K562 (cell line): Measurements from ENCODE around the gene CREM. TPM values are rescaled to one million over a fixed set of nuclear protein-coding genes. Genes with fewer than 3 reads are reported as not detected.

ENCODE experiments used
- ATAC-seq: fragments of 200-7000 bp; cut with Tn5 transposase; 3 replicates; pipeline ENCODE4 v1.9.1; 2020; ENCODE audit warnings: moderate library complexity
- BruUV-seq: library from RNA; stranded (reverse); fragments of 400-500 nt; replicated peaks from 2 replicates; lab custom pipeline; 2021; lab: Mats Ljungman, UMichigan
- CTCF ChIA-PET: fragments of 300-600 bp; formaldehyde crosslinking; extraction: SDS; loops from one replicate; lab custom pipeline; 2021; ENCODE audit warnings: low intra/inter-chr PET ratio; lab: Yijun Ruan, JAX
- POLR2A ChIA-PET: fragments of 300-600, 350-650 bp; sonication (Branson Sonifier 250); formaldehyde crosslinking; extraction: SDS; loops from one replicate; lab custom pipeline; 2021; ENCODE audit warnings: antibody characterized with exemption, inconsistent platforms; lab: Yijun Ruan, JAX
- DNase-seq, 4 experiments: peaks; one replicate each; pipeline versions ENCODE4 v3.0.0 to v3.0.0-alpha.2; 2011 to 2018; ENCODE audit warnings: low spot score in 3 of 4, mixed read lengths in 3 of 4; ENCODE audit errors: extremely low read depth in 1 of 4
- FAIRE-seq: peaks from 2 replicates; lab custom pipeline; 2011; peaks lifted over from hg19 to GRCh38; lab: Jason Lieb, UNC
- H2AFZ ChIP-seq: 2 replicates; pipeline ENCODE4 v1.6.0; 2011; ENCODE audit warnings: low read depth, low read length, control low read depth, inconsistent platforms
- H3K27ac ChIP-seq: fragments of 200-600 bp; 3 replicates; pipeline ENCODE4 v1.8.0; 2011; ENCODE audit warnings: low read depth, mild to moderate bottlenecking, control low read depth, inconsistent platforms, low read length, moderate library complexity, mixed read lengths; ENCODE audit errors: extremely low read depth
- H3K27me3 ChIP-seq, 2 experiments: fragments of 300-600 bp in 1 of 2; 2 replicates in 1 of 2; 3 replicates in 1 of 2; pipeline versions ENCODE4 v1.6.0 to v1.8.0; 2011; ENCODE audit warnings: inconsistent platforms in 2 of 2, low read length in 2 of 2, mild to moderate bottlenecking in 1 of 2, mixed read lengths in 1 of 2, moderate library complexity in 1 of 2; ENCODE audit not compliant: control insufficient read depth in 2 of 2, insufficient read depth in 2 of 2
- H3K36me3 ChIP-seq: fragments of 300-600 bp; 3 replicates; pipeline ENCODE4 v1.8.0; 2011; ENCODE audit warnings: mild to moderate bottlenecking, low read length, inconsistent platforms; ENCODE audit not compliant: control insufficient read depth, insufficient read depth
- H3K4me1 ChIP-seq, 2 experiments: fragments of 200-600 bp in 1 of 2; replicated peaks in 1 of 2; 2 replicates in 1 of 2; 3 replicates in 1 of 2; pipeline versions ENCODE4 v1.5.1 to v1.8.0; 2011; ENCODE audit warnings: inconsistent platforms in 2 of 2, low read length in 2 of 2, mild to moderate bottlenecking in 1 of 2, mixed read lengths in 1 of 2, moderate library complexity in 1 of 2; ENCODE audit not compliant: control insufficient read depth in 2 of 2, insufficient read depth in 2 of 2
- H3K4me2 ChIP-seq: 2 replicates; pipeline ENCODE4 v1.6.1; 2011; ENCODE audit warnings: low read length, control low read depth, inconsistent platforms, mixed read lengths; ENCODE audit not compliant: insufficient read depth
- H3K4me3 ChIP-seq: fragments of 200-600 bp; sonication (generic), shearing (Covaris generic); 2 replicates; pipeline ENCODE4 v1.5.1; 2016; ENCODE audit warnings: control low read depth, inconsistent platforms
- H3K79me2 ChIP-seq: fragments of 200-600 bp; 3 replicates; pipeline ENCODE4 v1.8.0; 2011; ENCODE audit warnings: low read length, inconsistent platforms; ENCODE audit not compliant: control insufficient read depth, insufficient read depth
- H3K9ac ChIP-seq, 2 experiments: 2 replicates each; pipeline versions ENCODE4 v1.6.0 to v1.6.1; 2011; ENCODE audit warnings: low read depth in 2 of 2, low read length in 2 of 2, control low read depth in 1 of 2, inconsistent platforms in 1 of 2, mild to moderate bottlenecking in 1 of 2, mixed read lengths in 1 of 2; ENCODE audit not compliant: insufficient read depth in 1 of 2
- H3K9me1 ChIP-seq: one replicate; pipeline ENCODE4 v1.6.0; 2011; ENCODE audit warnings: inconsistent platforms, mild to moderate bottlenecking, low read length, moderate library complexity; ENCODE audit not compliant: control insufficient read depth, insufficient read depth
- H3K9me3 ChIP-seq: replicated peaks from 2 replicates; pipeline ENCODE4 v1.5.1; 2011; ENCODE audit warnings: low read depth, low read length, inconsistent platforms; ENCODE audit not compliant: control insufficient read depth, insufficient read depth
- H4K20me1 ChIP-seq: replicated peaks from 2 replicates; pipeline ENCODE4 v1.6.1; 2011; ENCODE audit warnings: low read length, inconsistent platforms, mixed read lengths; ENCODE audit not compliant: control insufficient read depth, insufficient read depth
- CEBPG ChIP-seq, 3 experiments: fragments of 200-800 bp in 1 of 3; sonication (Bioruptor generic) in 1 of 3; sonication (generic) in 1 of 3; formaldehyde crosslinking in 1 of 3; IDR thresholded peaks in 2 of 3; conservative IDR thresholded peaks in 1 of 3; 2 replicates each; pipeline versions ENCODE4 v1.6.1 to v1.8.0; 2016 to 2022; ENCODE audit warnings: missing compliant biosample characterization in 2 of 3, missing genetic modification characterization in 2 of 3, mild to moderate bottlenecking in 1 of 3, missing genetic modification reagents in 1 of 3
- CREM ChIP-seq: IDR thresholded peaks from 2 replicates; pipeline ENCODE4 v1.6.1; 2014; ENCODE audit warnings: antibody characterized with exemption, low read depth
- ELF2 ChIP-seq: fragments of 250-450 bp; sonication (Bioruptor Pico); IDR thresholded peaks from 2 replicates; pipeline ENCODE4 v1.5.0; 2021; ENCODE audit warnings: mild to moderate bottlenecking
- FOXJ2 ChIP-seq: fragments of 200-800 bp; sonication (Bioruptor generic); IDR thresholded peaks from 2 replicates; pipeline ENCODE4 v1.6.1; 2016; ENCODE audit warnings: missing genetic modification characterization, missing compliant biosample characterization
- ILF3 ChIP-seq: fragments of 450-650 bp; IDR thresholded peaks from 2 replicates; pipeline ENCODE4 v1.6.1; 2018; ENCODE audit warnings: antibody characterized with exemption, mild to moderate bottlenecking, moderate library complexity, borderline replicate concordance
- JUNB ChIP-seq: fragments of 450-650 bp; formaldehyde crosslinking; conservative IDR thresholded peaks from 2 replicates; pipeline ENCODE4 v1.4.0; 2020; ENCODE audit warnings: mild to moderate bottlenecking
- MNT ChIP-seq, 2 experiments: fragments of 450-650 bp; conservative IDR thresholded peaks; 2 replicates each; pipeline ENCODE4 v1.6.1; 2017; ENCODE audit warnings: mild to moderate bottlenecking in 2 of 2, moderate library complexity in 2 of 2
- NFRKB ChIP-seq: fragments of 450-650 bp; IDR thresholded peaks from 2 replicates; pipeline ENCODE4 v1.6.1; 2016; ENCODE audit warnings: low read depth
- PHB ChIP-seq: fragments of 250-450 bp; sonication (Bioruptor Pico); IDR thresholded peaks from 2 replicates; pipeline ENCODE4 v1.5.0; 2021
- STAT5A ChIP-seq: IDR thresholded peaks from 2 replicates; pipeline ENCODE4 v1.6.1; 2012; ENCODE audit warnings: low read length, inconsistent platforms, borderline replicate concordance
- ZBED1 ChIP-seq: IDR thresholded peaks from 2 replicates; pipeline ENCODE4 v1.6.1; 2014
- ZNF57 ChIP-seq: fragments of 450-650 bp; formaldehyde crosslinking; IDR thresholded peaks from 2 replicates; pipeline ENCODE4 v1.4.0; 2020; ENCODE audit warnings: mild to moderate bottlenecking, moderate library complexity
- ZNF780A ChIP-seq: fragments of 250-450 bp; sonication (Bioruptor Pico); IDR thresholded peaks from 2 replicates; pipeline ENCODE4 v1.5.0; 2021; ENCODE audit warnings: mild to moderate bottlenecking
- WGBS: fragments of 100-300 bp; shearing (Covaris generic); methylation state at CpG from one replicate; pipeline ENCODE4 v1.1.6; 2016; ENCODE audit warnings: low coverage, mixed read lengths; ENCODE audit not compliant: insufficient coverage; ENCODE audit errors: missing lambda C conversion rate; 5-methylcytosine and 5-hydroxymethylcytosine counted together
- in situ Hi-C: fragments of 300-500 bp; cut with MboI; formaldehyde crosslinking; loops from 4 replicates; pipeline ENCODE4 v1.15.0; 2018; ENCODE audit warnings: inconsistent platforms, mixed read lengths
- intact Hi-C: fragments of 100-400 bp; cut with micrococcal nuclease; formaldehyde crosslinking; loops from 2 replicates; pipeline ENCODE4 v1.14.2; 2022
- polyA plus RNA-seq, 8 experiments: library from polyadenylated mRNA; depleted of rRNA in 4 of 8; stranded (reverse) in 5 of 8; unstranded in 3 of 8; fragments of >200 nt; fragmentation: Nextera tagmentation in 2 of 8; fragmentation: Illumina TruSeq in 1 of 8; extraction: Ambion mirVana in 2 of 8; extraction: Trizol in 1 of 8; gene quantifications; 2 replicates each; pipeline versions ENCODE4 v1.2.1 to v1.2.3, GENCODE V29; 2011 to 2014; ENCODE audit warnings: inconsistent platforms in 1 of 8, missing spikeins in 1 of 8
- total RNA-seq, 7 experiments: library from RNA; depleted of rRNA in 6 of 7; stranded (reverse); fragments of >200 nt in 6 of 7; fragmentation: Illumina TruSeq in 2 of 7; extraction: Trizol in 2 of 7; gene quantifications; 2 replicates each; pipeline versions ENCODE4 v1.2.1 to v1.2.3, GENCODE V29; 2011 to 2021; ENCODE audit warnings: low replicate concordance in 1 of 7

CREM gene
- total and polyA plus RNA-seq, 9 of the 15 experiments (the other 6 are each of a cell fraction or from before 2014, with no cell fraction given) = 39.1 to 70.2 (median 48.3) TPM

GRCh38 chr10:35150308-35150707, 23.7 kb downstream of the CREM start:
- POLR2A ChIA-PET = interaction anchor here (1.0 to 1.5 kb wide), 2 partner anchors 23 to 45 kb away, joined by 3 to 4 read pairs; no protein-coding TSS in a partner anchor
- no peak overlapping the region for H3K4me3 ChIP-seq
- in situ Hi-C loops = no loop called here
- no peak for TF ChIP-seq MNT (conservative IDR thresholded peaks at IDR 0.05)
- no peak for TF ChIP-seq CREM
- no peak for TF ChIP-seq JUNB (CRISPR knock-in tag)
- no peak for TF ChIP-seq FOXJ2 (tag)
- no peak for TF ChIP-seq ZNF780A (CRISPR knock-in tag)
- TF ChIP-seq ELF2 = no peak
- no peak for TF ChIP-seq CEBPG (CRISPR knock-in tag; IDR thresholded peaks at IDR 0.05)
- TF ChIP-seq CEBPG (tag; conservative IDR thresholded peaks at IDR 0.05 in 1 of 2, IDR thresholded peaks at IDR 0.05 in 1 of 2) = no peak
- TF ChIP-seq PHB (CRISPR knock-in tag) = no peak
- TF ChIP-seq ZBED1 = no peak
- no peak for TF ChIP-seq ZNF57 (CRISPR knock-in tag)
- no peak for TF ChIP-seq STAT5A
- TF ChIP-seq NFRKB = no peak
- TF ChIP-seq ILF3 = no peak
- TF ChIP-seq, all 486 proteins: peak for 0
- no peak overlapping the region for H3K27ac ChIP-seq
- no peaks in the 10 kb centered on the region for H3K9me1 ChIP-seq
- no peaks in the 10 kb centered on the region for H3K9me3 ChIP-seq
- H3K9ac ChIP-seq = no peak overlapping the region
- CTCF ChIA-PET = no interaction called here
- DNase-seq (no peak), FAIRE-seq (no peak), ATAC-seq (no peak)
- H3K27me3 ChIP-seq = no peaks in the 10 kb centered on the region
- BruUV-seq = no TSS peak
- intact Hi-C loops = no loop called here
- peaks cover 0 to 7% of the 10 kb centered on the region in 2 experiments; a peak in 2 of 5 replicates for H3K4me1 ChIP-seq
- WGBS = 90% methylated on average over 6 of the region's 6 CpGs
- H3K36me3 ChIP-seq = 0 out of 3 replicates have a peak, but pooled peaks cover 6% of the 10 kb centered on the region
- H3K79me2 ChIP-seq = no peaks in the 10 kb centered on the region
- H4K20me1 ChIP-seq = no peaks in the 10 kb centered on the region
- no peak overlapping the region for H2AFZ ChIP-seq
- H3K4me2 ChIP-seq = no peak overlapping the region
